ENCODE measurements around the gene USP6NL.

GRCh38 chr10:11516431-11516746, 95.1 kb downstream of the USP6NL start:
- TF ChIP-seq CTCF (conservative IDR thresholded peaks at IDR 0.05 in 1 of 2, IDR thresholded peaks at IDR 0.05 in 1 of 2; ENCODE audit: extremely low read depth in 1 of 2, insufficient read depth in 1 of 2, low read depth in 1 of 2, low read length in 2 of 2) (no peak), EZH2 (IDR thresholded peaks at IDR 0.05; ENCODE audit: borderline replicate concordance, low read length) (no peak)
